Stimulated activated CD8-positive, alpha-beta memory T cell treated with anti-CD3 and anti-CD28 coated beads, Interleukin-7, amount 100 ng/mL, for 48 hours (primary cell): ENCODE measurements around the gene IMMP2L.

Experiments
- DNase-seq, 2 donors: peaks; one replicate each; pipeline ENCODE4 v3.0.0-alpha.2; 2020; ENCODE audit warnings: low read depth in 1 of 2; ENCODE audit errors: extremely low read depth in 1 of 2

Gene IMMP2L

GRCh38 chr7:111232249-111233084 lies 329.8 kb downstream of the IMMP2L start:
- DNase-seq = no peak

DNA sequence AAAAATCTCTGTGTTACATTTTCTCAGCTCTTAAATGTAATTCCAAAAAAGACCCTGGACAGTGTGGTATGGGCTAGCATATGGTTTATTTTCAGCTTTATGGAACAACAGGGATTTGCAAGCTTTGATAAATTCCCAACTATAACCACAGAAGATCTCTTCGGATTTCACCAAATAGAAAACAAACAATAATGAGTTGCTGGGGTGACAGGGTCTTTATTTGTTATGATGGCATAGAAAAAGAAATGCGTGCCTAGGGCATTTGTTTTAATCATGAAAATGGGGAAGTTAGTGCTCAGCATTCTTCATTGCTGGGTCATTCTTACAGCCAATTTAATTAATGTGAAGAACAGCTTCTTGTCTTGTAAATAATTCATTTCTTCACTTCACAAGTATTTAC lies 332.4 kb downstream of the IMMP2L start:
- no peak for DNase-seq

DNA sequence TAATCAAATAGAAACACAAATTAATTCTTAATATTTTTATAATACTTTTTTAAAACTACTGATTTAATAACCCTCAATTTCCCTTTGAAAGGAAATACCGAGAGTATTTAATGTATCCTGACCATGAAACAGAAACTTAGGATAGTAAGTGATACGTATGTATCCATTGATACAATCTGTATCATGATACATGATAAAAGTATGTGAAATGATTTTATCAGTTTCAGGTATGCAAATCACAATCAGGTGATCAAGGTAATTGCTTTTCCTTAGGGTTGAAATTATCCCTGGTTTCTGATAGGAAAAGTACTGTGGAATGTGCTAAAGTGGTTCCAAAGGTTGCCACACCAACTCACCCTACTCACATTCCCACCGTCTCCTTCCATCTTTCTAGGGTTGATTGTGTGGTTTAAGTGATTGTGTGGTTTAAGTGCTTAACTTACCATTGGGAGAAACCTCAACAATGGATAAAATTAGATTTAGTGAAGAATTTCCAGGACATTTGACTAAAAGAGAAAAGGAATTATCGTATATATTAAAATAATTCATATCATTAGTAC lies 333.0 kb downstream of the IMMP2L start:
- no peak for DNase-seq

GRCh38 chr7:111228437-111228836 lies 333.9 kb downstream of the IMMP2L start:
- no peak for DNase-seq

DNA sequence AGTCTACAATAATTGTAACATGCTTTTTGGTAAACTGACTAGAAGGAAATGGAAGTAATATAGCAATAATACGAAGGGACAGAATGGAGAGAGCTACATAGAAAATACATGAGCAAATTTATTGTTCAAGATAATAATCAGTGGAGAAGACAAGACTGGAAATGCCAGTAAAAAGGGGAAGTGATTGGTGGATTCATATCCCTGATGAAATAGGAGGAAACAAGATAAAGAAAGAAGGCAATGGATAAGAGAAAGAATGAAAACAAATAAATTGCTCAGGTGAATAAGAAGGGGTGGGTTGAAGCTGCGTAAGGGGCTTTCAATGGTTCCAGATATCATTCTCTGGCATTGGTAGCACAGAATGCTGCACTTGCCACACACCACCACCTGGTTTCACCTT lies 335.5 kb downstream of the IMMP2L start:
- DNase-seq = no peak

- DNase-seq = no peak
Observed at GRCh38 chr7:111224354-111225231, 337.7 kb downstream of the IMMP2L start.

DNA sequence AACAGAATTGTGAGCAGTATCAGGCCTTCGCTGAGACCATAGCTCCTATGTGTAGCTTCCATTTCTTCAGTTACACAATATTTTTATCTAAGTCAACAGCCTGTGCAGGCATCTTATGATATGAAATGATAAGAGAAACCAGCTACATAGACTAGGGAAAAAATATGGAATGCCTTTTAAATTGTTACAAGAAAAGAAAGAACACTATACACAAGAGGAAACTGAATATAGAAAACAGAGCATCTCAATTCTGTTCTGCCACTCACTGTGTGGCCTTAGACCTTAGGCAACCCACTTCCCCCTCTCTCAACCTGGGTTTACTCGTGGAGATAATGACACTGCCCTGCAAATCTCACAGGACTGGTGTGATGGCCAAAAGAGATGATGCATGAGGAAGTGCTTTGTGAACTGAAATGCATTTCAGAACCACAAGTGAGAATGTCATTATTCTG lies 338.5 kb downstream of the IMMP2L start:
- no peak for DNase-seq

DNA sequence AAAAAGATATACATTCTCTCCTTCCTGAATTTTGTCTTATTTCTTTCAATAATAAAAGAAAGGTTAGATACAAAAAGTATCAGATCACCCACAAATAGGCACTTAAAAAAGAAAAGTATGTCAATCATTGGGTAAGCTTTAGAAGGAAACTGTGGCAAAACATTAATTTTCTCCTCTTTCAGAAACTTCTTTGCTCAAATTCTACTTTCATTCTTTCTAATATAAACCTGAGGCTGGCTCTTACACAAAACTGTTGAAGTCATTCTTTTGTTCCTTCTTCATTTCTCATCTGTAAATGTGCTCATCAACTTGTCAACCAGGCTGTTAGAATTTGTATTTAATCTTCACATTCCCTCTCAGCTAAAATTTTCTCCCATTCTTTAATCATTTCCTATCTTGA lies 346.7 kb downstream of the IMMP2L start:
- DNase-seq = no peak

DNA sequence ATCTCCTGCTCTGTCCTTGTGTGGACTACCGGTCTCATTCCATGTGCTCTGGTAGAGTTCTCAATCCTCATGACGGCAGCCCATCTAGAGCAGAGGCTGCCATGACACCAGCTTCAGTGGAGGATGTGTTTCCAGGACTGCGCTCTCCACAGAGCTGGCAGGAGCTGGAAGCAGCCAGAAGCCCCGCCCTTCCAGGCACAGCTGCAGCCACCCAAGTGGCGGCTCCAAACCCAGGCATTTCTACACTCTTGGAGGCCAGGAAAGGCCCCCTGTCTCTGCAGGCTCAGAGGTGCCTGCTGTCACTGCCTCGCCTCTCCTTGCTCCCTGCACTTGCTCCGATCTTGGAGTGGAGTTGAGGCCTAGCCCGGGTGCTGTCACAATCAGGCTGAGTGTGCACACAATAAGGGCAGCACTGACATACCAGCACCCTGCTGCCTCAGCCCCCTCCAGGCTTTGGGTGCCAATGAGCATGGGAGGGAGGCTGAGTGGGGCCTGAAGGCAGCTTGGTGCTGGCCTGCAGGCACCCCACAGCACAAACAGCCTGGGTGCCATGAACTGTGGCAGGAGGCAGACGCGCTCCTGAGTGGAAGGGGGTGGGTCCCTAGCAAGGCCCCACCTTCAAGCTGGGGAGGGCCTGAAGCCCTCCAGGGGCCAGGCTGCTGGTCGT lies 349.3 kb downstream of the IMMP2L start:
- DNase-seq = no peak

GRCh38 chr7:111210996-111211395 lies 351.3 kb downstream of the IMMP2L start:
- DNase-seq = no peak

DNA sequence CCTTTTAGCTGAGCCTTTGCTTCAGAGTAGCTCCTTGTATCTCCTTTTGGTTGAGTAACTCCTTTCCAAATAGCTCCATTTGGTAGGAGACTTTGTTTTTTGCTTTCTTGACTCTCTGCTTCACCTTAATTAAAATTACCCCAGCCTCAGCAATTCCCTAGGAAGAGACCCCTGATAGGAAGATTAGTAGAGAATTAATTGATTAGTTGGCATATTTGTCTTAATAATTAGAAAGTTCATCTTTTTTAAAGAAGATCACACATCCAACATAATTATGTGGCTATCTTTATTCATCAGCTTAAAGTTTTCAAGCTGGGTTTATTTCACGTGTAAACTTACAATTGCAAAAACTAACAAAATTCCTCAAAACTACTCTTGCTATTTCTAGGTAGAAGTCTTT lies 352.2 kb downstream of the IMMP2L start:
- no peak for DNase-seq

GRCh38 chr7:111205251-111205650 lies 357.0 kb downstream of the IMMP2L start:
- no peak for DNase-seq

DNA sequence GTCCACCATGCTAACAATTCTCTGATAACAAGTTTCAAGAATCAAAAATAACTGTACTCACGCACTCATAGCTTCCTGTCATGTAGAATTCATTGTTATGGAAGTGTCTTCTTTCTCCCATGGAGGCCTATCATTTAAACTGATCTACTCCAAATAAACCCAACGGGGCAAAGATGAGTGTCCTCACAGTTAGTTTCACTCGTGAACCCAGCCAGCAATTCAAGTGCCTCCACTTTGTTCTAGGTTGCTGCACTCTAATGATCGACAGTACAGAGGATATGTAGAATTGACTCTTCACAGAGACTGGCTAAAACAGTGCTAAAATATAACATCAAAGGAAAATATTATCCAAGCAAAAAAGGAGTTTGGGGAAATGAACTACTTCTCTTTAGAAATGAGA lies 360.0 kb downstream of the IMMP2L start:
- no peak for DNase-seq

- no peak for DNase-seq
Observed at GRCh38 chr7:111199643-111200042, 362.6 kb downstream of the IMMP2L start.

GRCh38 chr7:111198255-111198654 lies 364.0 kb downstream of the IMMP2L start:
- no peak for DNase-seq

DNA sequence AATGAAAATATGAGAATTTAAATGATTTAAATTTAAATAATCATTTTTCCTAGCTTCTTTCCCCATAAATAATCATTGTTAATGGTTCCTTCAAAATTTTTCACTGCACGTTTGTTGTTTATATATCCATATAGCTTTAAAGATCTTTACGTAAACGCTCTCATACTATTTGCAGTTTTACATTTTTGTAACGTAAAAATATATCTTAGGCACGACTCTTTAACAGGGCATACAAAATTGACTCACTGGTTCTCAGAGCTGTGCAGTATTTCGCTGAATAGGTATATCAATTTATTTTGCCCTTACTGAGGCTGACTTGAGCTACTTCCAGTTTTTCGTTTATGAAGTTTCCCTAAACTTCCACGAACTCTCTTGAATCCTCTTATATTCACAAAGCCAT lies 365.6 kb downstream of the IMMP2L start:
- no peak for DNase-seq

GRCh38 chr7:111192614-111193413 lies 369.5 kb downstream of the IMMP2L start:
- DNase-seq = no peak

DNA sequence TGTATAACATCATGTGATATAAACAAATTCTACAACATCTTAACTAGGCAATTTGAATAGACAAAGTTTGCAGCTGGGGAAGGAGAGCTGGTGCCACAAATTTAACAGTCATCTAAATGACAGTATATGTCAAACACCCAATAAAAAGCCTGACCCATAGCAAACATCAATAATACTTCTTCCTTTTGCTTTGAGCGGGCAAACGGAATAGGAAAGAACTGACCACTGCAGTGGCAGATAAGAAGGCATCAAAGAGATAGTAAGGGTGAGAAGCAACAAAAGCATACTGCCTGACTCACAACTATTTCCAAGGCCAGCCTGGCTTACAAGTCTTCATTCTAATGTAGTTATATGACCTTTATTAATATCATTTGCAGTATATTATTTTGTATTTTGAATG lies 371.5 kb downstream of the IMMP2L start:
- DNase-seq = no peak

GRCh38 chr7:111184987-111185386 lies 377.3 kb downstream of the IMMP2L start:
- DNase-seq = no peak

DNA sequence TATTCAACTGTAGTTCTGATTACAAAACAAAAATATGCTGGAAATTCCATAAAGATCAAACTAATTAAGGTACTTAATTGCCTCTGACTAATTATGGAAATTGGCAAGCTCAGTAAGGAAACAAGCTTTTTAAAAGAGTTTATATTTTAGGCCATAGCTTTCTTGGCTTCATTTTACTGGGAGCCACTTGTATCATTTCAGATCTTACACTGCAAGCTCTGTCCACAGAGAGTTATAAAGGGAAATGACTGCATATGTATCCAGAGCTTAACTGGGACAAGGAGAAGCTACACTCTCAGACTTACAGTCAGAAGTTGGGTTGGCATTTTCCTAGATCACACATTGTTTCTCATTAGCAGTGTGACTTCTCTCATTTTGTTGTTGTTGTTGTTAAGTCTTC lies 379.0 kb downstream of the IMMP2L start:
- DNase-seq = no peak
